Duodenal mucosa (tissue), 2 donors: Measurements from ENCODE around the gene TMEM9.

Source experiments
- H3K27ac ChIP-seq: one replicate; pipeline ENCODE4 v1.7.0; 2013; ENCODE audit warnings: low read depth, low read length
- H3K27me3 ChIP-seq, 2 donors: one replicate each; pipeline ENCODE4 v1.7.0; 2013; ENCODE audit warnings: low read length in 2 of 2, control low read depth in 1 of 2; ENCODE audit not compliant: insufficient read depth in 2 of 2, control insufficient read depth in 1 of 2
- H3K36me3 ChIP-seq, 2 donors: one replicate each; pipeline ENCODE4 v1.7.0; 2013; ENCODE audit warnings: low read length in 2 of 2, control low read depth in 1 of 2; ENCODE audit not compliant: insufficient read depth in 2 of 2, control insufficient read depth in 1 of 2
- H3K4me1 ChIP-seq, 2 donors: one replicate each; pipeline ENCODE4 v1.7.0; 2013; ENCODE audit warnings: low read length in 2 of 2, control low read depth in 1 of 2; ENCODE audit not compliant: insufficient read depth in 2 of 2, control insufficient read depth in 1 of 2
- H3K4me3 ChIP-seq, 2 donors: one replicate each; pipeline ENCODE4 v1.7.0; 2013; ENCODE audit warnings: low read length in 2 of 2, low read depth in 1 of 2
- H3K9ac ChIP-seq, 2 donors: one replicate each; pipeline ENCODE4 v1.7.0; 2013; ENCODE audit warnings: low read length in 2 of 2, low read depth in 1 of 2
- H3K9me3 ChIP-seq, 2 donors: one replicate each; pipeline ENCODE4 v1.7.0; 2013; ENCODE audit warnings: low read length in 2 of 2, control low read depth in 1 of 2; ENCODE audit not compliant: control insufficient read depth in 1 of 2

The TMEM9 gene

GRCh38 chr1:201085902-201086735 is 68.2 kb downstream of the TMEM9 start:
- Histone ChIP-seq H3K4me3 (no peak overlapping the region), H3K9me3 (no peaks in the 10 kb centered on the region), H3K27me3 (peaks cover 0 to 4% of the 10 kb centered on the region in 2 donors), H3K4me1 (no peaks in the 10 kb centered on the region), H3K9ac (no peak overlapping the region), H3K36me3 (no peaks in the 10 kb centered on the region), H3K27ac (no peak overlapping the region)
